Measurements from ENCODE around the gene PLEKHM2.

The PLEKHM2 gene

DNA sequence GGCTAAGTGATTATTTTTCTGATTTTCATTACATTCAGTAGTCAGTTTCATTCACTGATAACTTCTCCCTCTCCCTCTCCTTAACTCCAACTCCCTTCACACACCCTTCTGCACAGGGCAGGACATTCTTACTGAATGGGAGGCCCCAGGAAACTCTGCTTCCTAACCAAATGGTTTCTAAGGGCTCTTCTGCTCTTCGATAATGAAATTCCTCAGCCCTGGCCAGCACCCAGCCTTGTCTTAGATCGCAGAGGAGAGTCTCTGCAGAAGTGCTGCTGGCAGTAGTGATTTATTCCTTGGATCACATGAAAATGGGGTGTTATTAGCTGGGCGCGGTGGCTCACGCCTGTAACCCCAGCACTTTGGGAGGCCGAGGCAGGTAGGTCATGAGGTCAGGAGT, 16.4 kb downstream of the PLEKHM2 start:
- peaks cover 7% of the 10 kb centered on the region for H3K4me1 ChIP-seq (ENCODE audit: control insufficient read depth, insufficient read depth, low read length)
- peaks cover 3% of the 10 kb centered on the region for H3K36me3 ChIP-seq (ENCODE audit: control insufficient read depth, insufficient read depth, low read length)
- 95 to 96% methylated on average over 6 of the region's 6 CpGs for WGBS, 2 experiments
- no peaks in the 10 kb centered on the region for H3K9me3 ChIP-seq (ENCODE audit: control insufficient read depth, low read length)
- no peak overlapping the region for H3K27ac ChIP-seq (ENCODE audit: insufficient read depth, low read depth, low read length, poor library complexity, severe bottlenecking)
- H3K27me3 ChIP-seq (ENCODE audit: control insufficient read depth, insufficient read depth, low read length, poor library complexity, severe bottlenecking) = no peaks in the 10 kb centered on the region
- H3K4me3 ChIP-seq (ENCODE audit: insufficient read depth, low read depth, low read length) = no peak overlapping the region

DNA sequence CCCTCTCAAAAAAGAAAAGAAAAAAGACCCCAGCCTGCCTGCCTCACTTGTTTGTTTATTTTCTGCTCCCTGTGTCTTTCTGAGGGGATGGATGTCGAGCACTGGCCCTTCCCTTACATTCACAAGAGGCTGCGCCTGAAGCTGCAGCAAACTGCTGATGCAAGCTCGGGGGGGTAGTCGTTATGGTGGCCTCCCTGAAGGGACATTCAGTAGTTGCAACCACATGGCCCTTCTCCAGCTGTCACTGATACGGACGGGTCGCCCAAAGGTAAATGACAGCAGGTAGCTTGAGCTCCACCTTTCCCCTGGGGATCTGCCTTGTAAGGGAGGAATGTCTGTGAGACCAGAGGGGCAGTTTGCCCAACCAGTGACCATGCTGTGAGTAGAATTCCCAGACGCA, 17.7 kb downstream of the PLEKHM2 start:
- H3K27me3 ChIP-seq (ENCODE audit: control insufficient read depth, insufficient read depth, low read length, poor library complexity, severe bottlenecking) = no peaks in the 10 kb centered on the region
- WGBS, 2 experiments = 90 to 92% methylated on average over 8 of the region's 8 CpGs

GRCh38 chr1:15702722-15703550, 18.8 kb downstream of the PLEKHM2 start:
- Histone ChIP-seq H3K27me3 (ENCODE audit: control insufficient read depth, insufficient read depth, low read length, poor library complexity, severe bottlenecking) (no peaks in the 10 kb centered on the region), H3K27ac (ENCODE audit: insufficient read depth, low read depth, low read length, poor library complexity, severe bottlenecking) (peak overlapping the region; percentile 60), H3K36me3 (ENCODE audit: control insufficient read depth, insufficient read depth, low read length) (peaks cover 7% of the 10 kb centered on the region), H3K4me3 (ENCODE audit: insufficient read depth, low read depth, low read length) (no peak overlapping the region), H3K9me3 (ENCODE audit: control insufficient read depth, low read length) (no peaks in the 10 kb centered on the region), H3K4me1 (ENCODE audit: control insufficient read depth, insufficient read depth, low read length) (peaks cover 7% of the 10 kb centered on the region)
- 89 to 90% methylated on average over 19 of the region's 19 CpGs for WGBS, 2 experiments

More for the DNA sequence above, 17.7 kb downstream of the PLEKHM2 start:
- peaks cover 7% of the 10 kb centered on the region for H3K4me1 ChIP-seq (ENCODE audit: control insufficient read depth, insufficient read depth, low read length)
- H3K4me3 ChIP-seq (ENCODE audit: insufficient read depth, low read depth, low read length) = no peak overlapping the region
- peaks cover 7% of the 10 kb centered on the region for H3K36me3 ChIP-seq (ENCODE audit: control insufficient read depth, insufficient read depth, low read length)
- no peak overlapping the region for H3K27ac ChIP-seq (ENCODE audit: insufficient read depth, low read depth, low read length, poor library complexity, severe bottlenecking)
- no peaks in the 10 kb centered on the region for H3K9me3 ChIP-seq (ENCODE audit: control insufficient read depth, low read length)

GRCh38 chr1:15703562-15703961, 19.4 kb downstream of the PLEKHM2 start:
- WGBS, 2 experiments = 89 to 92% methylated on average over 9 of the region's 9 CpGs
- peaks cover 7% of the 10 kb centered on the region for H3K36me3 ChIP-seq (ENCODE audit: control insufficient read depth, insufficient read depth, low read length)
- H3K27me3 ChIP-seq (ENCODE audit: control insufficient read depth, insufficient read depth, low read length, poor library complexity, severe bottlenecking) = no peaks in the 10 kb centered on the region
- no peak overlapping the region for H3K4me3 ChIP-seq (ENCODE audit: insufficient read depth, low read depth, low read length)
- H3K27ac ChIP-seq (ENCODE audit: insufficient read depth, low read depth, low read length, poor library complexity, severe bottlenecking) = peak overlapping the region; percentile 60
- no peaks in the 10 kb centered on the region for H3K9me3 ChIP-seq (ENCODE audit: control insufficient read depth, low read length)
- peaks cover 7% of the 10 kb centered on the region for H3K4me1 ChIP-seq (ENCODE audit: control insufficient read depth, insufficient read depth, low read length)

- H3K4me1 ChIP-seq (ENCODE audit: control insufficient read depth, insufficient read depth, low read length) = peaks cover 7% of the 10 kb centered on the region
- H3K36me3 ChIP-seq (ENCODE audit: control insufficient read depth, insufficient read depth, low read length) = peaks cover 7% of the 10 kb centered on the region
- no peak overlapping the region for H3K27ac ChIP-seq (ENCODE audit: insufficient read depth, low read depth, low read length, poor library complexity, severe bottlenecking)
- no peaks in the 10 kb centered on the region for H3K27me3 ChIP-seq (ENCODE audit: control insufficient read depth, insufficient read depth, low read length, poor library complexity, severe bottlenecking)
- 92 to 93% methylated on average over 16 to 17 of the region's 17 CpGs for WGBS, 2 experiments
- H3K9me3 ChIP-seq (ENCODE audit: control insufficient read depth, low read length) = no peaks in the 10 kb centered on the region
- no peak overlapping the region for H3K4me3 ChIP-seq (ENCODE audit: insufficient read depth, low read depth, low read length)
Observed at GRCh38 chr1:15704526-15705183, 20.5 kb downstream of the PLEKHM2 start.

GRCh38 chr1:15705184-15705566, 21.1 kb downstream of the PLEKHM2 start:
- Histone ChIP-seq H3K9me3 (ENCODE audit: control insufficient read depth, low read length) (no peaks in the 10 kb centered on the region), H3K4me3 (ENCODE audit: insufficient read depth, low read depth, low read length) (no peak overlapping the region), H3K27me3 (ENCODE audit: control insufficient read depth, insufficient read depth, low read length, poor library complexity, severe bottlenecking) (no peaks in the 10 kb centered on the region), H3K36me3 (ENCODE audit: control insufficient read depth, insufficient read depth, low read length) (peaks cover 7% of the 10 kb centered on the region), H3K4me1 (ENCODE audit: control insufficient read depth, insufficient read depth, low read length) (peaks cover 7% of the 10 kb centered on the region), H3K27ac (ENCODE audit: insufficient read depth, low read depth, low read length, poor library complexity, severe bottlenecking) (no peak overlapping the region)
- WGBS, 2 experiments = 94% methylated on average over 11 of the region's 11 CpGs

DNA sequence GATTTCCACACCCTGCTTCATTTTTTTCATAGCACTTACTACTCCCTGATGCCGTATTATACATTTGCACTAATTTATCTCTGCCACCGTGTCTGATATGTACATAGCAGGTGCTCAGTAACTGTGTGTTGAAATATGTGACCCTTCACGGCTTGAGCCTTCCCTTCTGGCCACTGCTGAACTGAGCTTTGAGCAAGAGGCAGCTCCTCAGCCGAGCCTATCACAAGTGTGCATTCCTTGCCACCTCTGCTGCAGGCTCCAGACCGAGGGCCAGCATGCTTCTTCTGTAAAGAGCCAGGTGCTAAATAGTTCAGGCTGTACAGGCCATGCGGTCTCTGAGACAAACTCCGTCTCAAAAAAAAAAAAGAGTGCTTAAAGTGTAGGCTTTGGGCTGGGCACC, 22.6 kb downstream of the PLEKHM2 start:
- no peaks in the 10 kb centered on the region for H3K27me3 ChIP-seq (ENCODE audit: control insufficient read depth, insufficient read depth, low read length, poor library complexity, severe bottlenecking)
- peaks cover 7% of the 10 kb centered on the region for H3K4me1 ChIP-seq (ENCODE audit: control insufficient read depth, insufficient read depth, low read length)
- peaks cover 7% of the 10 kb centered on the region for H3K36me3 ChIP-seq (ENCODE audit: control insufficient read depth, insufficient read depth, low read length)
- H3K27ac ChIP-seq (ENCODE audit: insufficient read depth, low read depth, low read length, poor library complexity, severe bottlenecking) = no peak overlapping the region
- no peak overlapping the region for H3K4me3 ChIP-seq (ENCODE audit: insufficient read depth, low read depth, low read length)
- WGBS, 2 experiments = 95 to 96% methylated on average over 7 of the region's 7 CpGs
- no peaks in the 10 kb centered on the region for H3K9me3 ChIP-seq (ENCODE audit: control insufficient read depth, low read length)

DNA sequence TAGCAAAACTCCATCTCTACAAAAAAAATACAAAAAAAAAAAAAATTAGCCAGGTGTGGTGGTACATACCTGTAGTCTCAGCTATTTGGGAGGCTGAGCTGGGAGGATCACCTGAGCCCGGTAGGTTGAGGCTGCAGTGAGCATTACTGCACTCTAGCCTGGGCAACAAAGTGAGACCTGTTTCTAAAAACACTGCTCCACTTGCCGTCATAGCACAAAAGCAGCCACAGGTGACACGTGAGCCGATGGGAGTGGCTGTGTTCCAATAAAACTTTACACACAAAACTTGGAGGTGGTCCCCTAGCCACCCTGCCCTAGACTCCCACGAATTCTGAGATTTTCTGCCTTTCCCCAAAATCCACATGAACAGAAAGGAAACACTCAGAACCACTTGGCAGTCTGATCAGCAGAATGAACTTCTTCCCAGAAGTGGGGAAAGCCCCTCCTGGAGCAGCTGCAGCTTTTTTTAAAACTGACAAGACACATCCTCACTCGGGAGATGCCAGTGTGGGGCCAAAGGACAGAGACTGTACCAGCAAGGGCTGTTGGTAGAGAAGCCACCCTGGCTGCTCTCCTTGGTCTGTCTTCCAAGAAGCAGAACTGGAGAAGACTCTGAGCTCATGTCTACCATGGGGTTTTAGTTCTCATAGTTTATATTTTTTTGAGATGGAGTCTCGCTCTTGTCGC, 23.3 kb downstream of the PLEKHM2 start:
- Histone ChIP-seq H3K4me1 (ENCODE audit: control insufficient read depth, insufficient read depth, low read length) (peaks cover 7% of the 10 kb centered on the region), H3K36me3 (ENCODE audit: control insufficient read depth, insufficient read depth, low read length) (peaks cover 7% of the 10 kb centered on the region), H3K27ac (ENCODE audit: insufficient read depth, low read depth, low read length, poor library complexity, severe bottlenecking) (no peak overlapping the region), H3K9me3 (ENCODE audit: control insufficient read depth, low read length) (no peaks in the 10 kb centered on the region), H3K4me3 (ENCODE audit: insufficient read depth, low read depth, low read length) (no peak overlapping the region), H3K27me3 (ENCODE audit: control insufficient read depth, insufficient read depth, low read length, poor library complexity, severe bottlenecking) (no peaks in the 10 kb centered on the region)
- whole genome bisulfite sequencing, 2 experiments = 91 to 94% methylated on average over 8 of the region's 8 CpGs

DNA sequence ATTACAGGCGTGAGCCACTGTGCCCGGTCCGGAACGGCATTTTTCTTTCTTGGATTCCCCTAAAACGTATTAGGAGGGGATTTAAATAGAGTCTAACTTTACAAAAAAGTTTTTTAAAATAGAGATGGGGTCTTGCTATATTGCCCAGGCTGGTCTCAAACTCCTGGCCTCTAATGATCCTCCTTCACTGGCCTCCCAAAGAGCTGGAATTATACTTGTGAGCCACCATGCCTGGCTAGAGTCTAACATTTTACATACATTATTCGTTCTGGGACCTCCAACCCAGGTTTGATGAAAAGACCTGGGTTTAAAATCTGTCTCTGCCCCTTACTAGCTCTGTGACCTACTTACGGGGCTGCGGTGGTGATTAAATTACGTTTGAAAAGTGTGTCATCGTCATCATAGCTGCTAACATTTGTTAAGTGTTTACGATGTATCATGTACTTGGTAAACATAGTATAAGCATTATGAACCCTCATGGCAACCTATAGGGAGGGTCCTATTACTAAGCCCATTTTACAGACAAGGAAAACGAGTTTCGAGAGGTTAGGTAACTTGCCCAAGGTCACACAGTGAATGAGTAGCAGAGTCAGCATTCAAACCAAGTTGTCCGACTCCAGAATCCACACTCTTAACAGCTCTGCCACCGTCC, 24.5 kb downstream of the PLEKHM2 start:
- peaks cover 7% of the 10 kb centered on the region for H3K36me3 ChIP-seq (ENCODE audit: control insufficient read depth, insufficient read depth, low read length)
- no peak overlapping the region for H3K27ac ChIP-seq (ENCODE audit: insufficient read depth, low read depth, low read length, poor library complexity, severe bottlenecking)
- peaks cover 1% of the 10 kb centered on the region for H3K4me1 ChIP-seq (ENCODE audit: control insufficient read depth, insufficient read depth, low read length)
- no peaks in the 10 kb centered on the region for H3K9me3 ChIP-seq (ENCODE audit: control insufficient read depth, low read length)
- no peak overlapping the region for H3K4me3 ChIP-seq (ENCODE audit: insufficient read depth, low read depth, low read length)
- 90 to 93% methylated on average over 14 to 15 of the region's 15 CpGs for WGBS, 2 experiments
- H3K27me3 ChIP-seq (ENCODE audit: control insufficient read depth, insufficient read depth, low read length, poor library complexity, severe bottlenecking) = no peaks in the 10 kb centered on the region

- H3K36me3 ChIP-seq (ENCODE audit: control insufficient read depth, insufficient read depth, low read length) = peaks cover 7% of the 10 kb centered on the region
- no peaks in the 10 kb centered on the region for H3K4me1 ChIP-seq (ENCODE audit: control insufficient read depth, insufficient read depth, low read length)
- H3K9me3 ChIP-seq (ENCODE audit: control insufficient read depth, low read length) = no peaks in the 10 kb centered on the region
- H3K27ac ChIP-seq (ENCODE audit: insufficient read depth, low read depth, low read length, poor library complexity, severe bottlenecking) = no peak overlapping the region
- no peak overlapping the region for H3K4me3 ChIP-seq (ENCODE audit: insufficient read depth, low read depth, low read length)
- WGBS, 2 experiments = 96% methylated on average over 4 of the region's 4 CpGs
- no peaks in the 10 kb centered on the region for H3K27me3 ChIP-seq (ENCODE audit: control insufficient read depth, insufficient read depth, low read length, poor library complexity, severe bottlenecking)
Observed at GRCh38 chr1:15709226-15709625, 25.1 kb downstream of the PLEKHM2 start.

All from ectodermal cell (in vitro differentiated cells).